GM23248 (cell line): Measurements from ENCODE around the gene MOB2.

ENCODE experiments used
- EZH2 ChIP-seq: fragments of 200-600 bp; sonication (generic); IDR thresholded peaks from 2 replicates; pipeline ENCODE4 v1.6.1; 2018; ENCODE audit warnings: antibody characterized with exemption, mild to moderate bottlenecking; ENCODE audit not compliant: insufficient read depth, poor library complexity, severe bottlenecking
- EZH2phosphoT487 ChIP-seq: fragments of 200-600 bp; sonication (generic); IDR thresholded peaks from 2 replicates; pipeline ENCODE4 v1.6.1; 2018; ENCODE audit warnings: antibody characterized with exemption, moderate library complexity, mild to moderate bottlenecking, low read depth; ENCODE audit not compliant: insufficient read depth

- TF ChIP-seq EZH2: no peak
- no peak for TF ChIP-seq EZH2phosphoT487
Measured at GRCh38 chr11:1454576-1454975, 32.0 kb downstream of the MOB2 start.
